ENCODE data around the gene ELMO1. TPM values are rescaled to one million over a fixed set of nuclear protein-coding genes. Genes with fewer than 3 reads are reported as not detected.

The ELMO1 gene
- total RNA-seq, 1 donor from 2014 or later: 53.8 TPM

GRCh38 chr7:36985316-36985715, 463.3 kb downstream of the ELMO1 start:
- no peaks in the 10 kb centered on the region for H3K27me3 ChIP-seq
- no peaks in the 10 kb centered on the region for H3K9me3 ChIP-seq
- TF ChIP-seq CTCF (IDR thresholded peaks at IDR 0.05): no peak
- H3K27ac ChIP-seq: no peak overlapping the region
- ATAC-seq (no peak), DNase-seq (no peak)
- intact Hi-C loops (cut with DNase I): no loop called here
- H3K4me1 ChIP-seq: peaks cover 17% of the 10 kb centered on the region
- no peak overlapping the region for H3K4me3 ChIP-seq
- H3K36me3 ChIP-seq: no peaks in the 10 kb centered on the region

DNA sequence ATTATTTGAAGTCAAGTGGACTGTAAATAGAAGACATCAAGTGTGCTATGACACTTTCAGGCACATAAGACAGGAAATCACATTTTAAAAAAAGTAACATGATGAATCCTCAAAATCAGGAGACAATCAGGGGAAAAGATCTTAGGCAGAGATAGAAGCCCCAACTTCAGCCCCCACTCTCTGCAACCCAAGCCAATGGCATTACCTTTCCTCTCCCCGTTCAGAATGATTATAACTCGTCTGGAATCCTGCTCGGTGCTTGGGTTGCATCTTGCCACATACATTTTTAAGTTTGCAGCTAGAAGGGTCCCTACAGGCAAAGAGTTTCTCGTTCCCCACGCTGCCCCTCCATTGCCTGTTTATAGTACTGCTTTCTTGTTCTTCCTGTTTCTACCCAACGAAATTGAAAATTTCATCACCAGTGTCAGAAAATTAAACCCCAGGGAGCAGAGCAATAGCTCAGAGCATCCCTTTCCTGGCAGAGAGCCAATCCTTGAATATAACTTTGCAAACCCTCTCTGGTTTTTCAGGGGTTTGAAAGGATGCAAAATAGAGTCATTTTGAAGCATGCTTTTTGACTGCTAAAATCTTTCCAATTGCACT, 463.9 kb downstream of the ELMO1 start:
- Histone ChIP-seq H3K27ac (no peak overlapping the region), H3K9me3 (no peaks in the 10 kb centered on the region), H3K4me3 (no peak overlapping the region), H3K36me3 (no peaks in the 10 kb centered on the region), H3K4me1 (peaks cover 17% of the 10 kb centered on the region), H3K27me3 (no peaks in the 10 kb centered on the region)
- intact Hi-C loops (cut with DNase I): no loop called here
- TF ChIP-seq CTCF (IDR thresholded peaks at IDR 0.05): no peak
- no peak for ATAC-seq
- DNase-seq: no peak

GRCh38 chr7:36984041-36984521, 464.6 kb downstream of the ELMO1 start:
- Histone ChIP-seq H3K4me1 (peaks cover 17% of the 10 kb centered on the region), H3K27me3 (no peaks in the 10 kb centered on the region), H3K9me3 (no peaks in the 10 kb centered on the region), H3K27ac (no peak overlapping the region), H3K4me3 (no peak overlapping the region), H3K36me3 (no peaks in the 10 kb centered on the region)
- DNase-seq (no peak), ATAC-seq (no peak)
- intact Hi-C loops (cut with DNase I): no loop called here
- no peak for TF ChIP-seq CTCF (IDR thresholded peaks at IDR 0.05)

DNA sequence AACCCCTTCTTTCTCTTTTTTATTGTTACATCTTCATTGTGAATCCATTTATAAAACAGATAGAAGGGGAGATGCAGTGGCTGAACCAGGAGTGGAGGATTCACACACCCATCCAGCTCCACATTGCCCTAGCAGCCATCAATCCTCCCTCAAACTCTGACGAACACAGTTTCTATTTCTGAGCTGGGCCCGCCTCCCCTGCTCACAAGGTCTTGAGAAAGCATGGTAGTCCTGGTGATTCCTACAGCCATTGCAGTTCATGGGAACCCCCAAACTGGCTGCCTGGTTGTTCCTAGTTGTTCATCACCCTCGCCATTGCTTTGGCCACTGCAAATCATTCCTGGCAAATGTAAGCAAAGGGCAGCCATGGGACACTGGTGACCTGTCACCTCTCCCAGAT, 465.9 kb downstream of the ELMO1 start:
- ATAC-seq (no peak), DNase-seq (no peak)
- intact Hi-C loops (cut with DNase I): no loop called here
- Histone ChIP-seq H3K4me1 (peaks cover 17% of the 10 kb centered on the region), H3K27ac (no peak overlapping the region), H3K27me3 (no peaks in the 10 kb centered on the region), H3K36me3 (no peaks in the 10 kb centered on the region), H3K4me3 (no peak overlapping the region), H3K9me3 (no peaks in the 10 kb centered on the region)
- TF ChIP-seq CTCF (IDR thresholded peaks at IDR 0.05): no peak

- TF ChIP-seq CTCF (IDR thresholded peaks at IDR 0.05): no peak
- peaks cover 10% of the 10 kb centered on the region for H3K4me1 ChIP-seq
- H3K4me3 ChIP-seq: no peak overlapping the region
- no peaks in the 10 kb centered on the region for H3K36me3 ChIP-seq
- no peak for ATAC-seq
- no peaks in the 10 kb centered on the region for H3K9me3 ChIP-seq
- H3K27ac ChIP-seq: no peak overlapping the region
- intact Hi-C loops (cut with DNase I): loop anchor here (10.0 kb wide), 1 partner anchor 205 kb away; no protein-coding TSS in a partner anchor
- no peaks in the 10 kb centered on the region for H3K27me3 ChIP-seq
- DNase-seq: no peak
Observed at GRCh38 chr7:36979810-36980248, 468.8 kb downstream of the ELMO1 start.
